Measurements from ENCODE around the gene PLEKHG7.
"Not testable (repeated sequence)": the region's sequence is repeated elsewhere in the genome, so short reads cannot be mapped to it uniquely, and the experiment has no call there.

The PLEKHG7 gene

GRCh38 chr12:92753976-92754885, 51.4 kb downstream of the PLEKHG7 start:
- DNase-seq, result no peak

GRCh38 chr12:92756898-92757596, 54.3 kb downstream of the PLEKHG7 start:
- DNase-seq, result no peak

DNA sequence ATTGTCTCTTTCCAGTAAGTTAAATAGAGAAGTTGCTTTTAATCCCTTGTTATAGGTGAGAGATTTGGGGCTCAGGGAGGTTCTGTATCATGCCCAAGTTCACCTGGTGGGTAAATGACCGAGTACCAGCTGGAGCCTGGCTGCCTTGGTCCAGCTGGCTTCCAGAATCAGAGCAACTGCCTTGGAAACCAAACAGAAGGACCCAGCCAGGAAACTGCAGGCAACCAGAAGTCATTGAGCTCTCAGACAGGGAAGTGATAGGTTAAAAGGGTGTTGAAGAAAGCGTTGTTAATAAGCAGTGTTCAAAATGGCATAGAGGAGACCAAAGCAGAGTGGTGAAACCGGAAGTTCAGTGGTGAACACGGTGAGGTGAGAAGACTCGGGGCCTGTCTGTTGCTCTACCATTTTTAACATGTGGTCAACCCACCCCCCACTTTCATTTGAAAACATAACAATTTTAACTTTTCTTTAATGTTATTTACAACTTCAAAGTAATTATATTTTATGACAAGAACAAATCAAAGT, 54.9 kb downstream of the PLEKHG7 start:
- DNase-seq, result no peak

GRCh38 chr12:92759634-92760268, 57.0 kb downstream of the PLEKHG7 start:
- no peak for DNase-seq

DNA sequence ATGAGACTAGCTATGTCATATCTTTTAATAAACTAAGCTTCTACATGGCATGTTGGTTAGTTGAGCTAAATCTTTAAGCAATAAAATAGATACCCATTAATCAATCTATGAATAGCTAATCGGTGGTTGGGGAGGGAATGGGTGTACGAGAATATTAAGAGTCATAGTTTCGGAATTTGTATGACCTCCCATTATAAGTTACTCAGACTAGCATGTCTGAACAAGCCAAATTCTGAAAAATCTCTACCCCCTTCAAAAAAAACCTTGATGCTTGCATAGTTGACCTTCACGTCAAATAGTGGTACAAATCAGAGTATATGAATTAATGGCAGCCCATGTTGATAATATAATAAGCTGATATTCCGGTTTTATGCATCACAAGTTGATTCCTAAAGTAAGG, 60.0 kb downstream of the PLEKHG7 start:
- DNase-seq, result no peak

DNA sequence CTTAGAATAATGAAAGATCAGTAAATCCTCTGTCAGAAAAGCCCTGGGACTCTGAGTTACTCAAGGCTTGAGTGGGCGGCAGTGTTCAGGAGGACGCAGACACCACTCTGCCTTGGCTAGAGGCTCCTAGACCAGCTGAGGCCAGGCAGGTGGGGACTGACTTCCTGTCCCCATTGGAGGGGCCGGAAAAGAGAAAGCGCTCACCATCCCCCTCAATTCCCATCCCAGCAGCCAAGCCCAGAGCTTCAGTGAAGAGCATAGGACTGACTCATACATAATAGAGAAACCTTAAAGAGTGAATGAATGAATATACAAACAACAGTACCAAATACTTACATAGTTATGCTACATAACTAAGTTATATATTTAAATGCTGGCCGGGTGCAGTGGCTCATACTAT, 62.0 kb downstream of the PLEKHG7 start:
- no peak for DNase-seq

DNA sequence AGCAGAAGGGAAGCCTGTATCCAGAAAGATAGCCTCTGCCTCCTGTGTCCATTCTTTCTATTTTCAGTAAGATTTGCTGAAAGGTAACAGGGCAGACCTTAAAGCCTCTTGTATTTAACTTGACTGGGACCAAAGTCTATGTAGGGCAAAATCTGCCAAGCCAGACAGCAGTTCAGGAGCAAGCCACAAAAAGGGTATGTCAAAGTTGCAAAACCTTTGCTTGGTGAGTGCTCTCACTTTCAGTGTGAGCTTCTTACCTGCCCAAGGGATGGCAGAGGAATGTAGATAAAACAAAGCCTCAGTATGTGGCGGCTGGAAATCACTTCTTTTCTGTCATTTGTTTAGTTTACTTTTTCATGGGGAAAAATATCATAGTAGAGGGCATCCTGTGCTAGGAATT, 63.1 kb downstream of the PLEKHG7 start:
- no peak for DNase-seq

DNA sequence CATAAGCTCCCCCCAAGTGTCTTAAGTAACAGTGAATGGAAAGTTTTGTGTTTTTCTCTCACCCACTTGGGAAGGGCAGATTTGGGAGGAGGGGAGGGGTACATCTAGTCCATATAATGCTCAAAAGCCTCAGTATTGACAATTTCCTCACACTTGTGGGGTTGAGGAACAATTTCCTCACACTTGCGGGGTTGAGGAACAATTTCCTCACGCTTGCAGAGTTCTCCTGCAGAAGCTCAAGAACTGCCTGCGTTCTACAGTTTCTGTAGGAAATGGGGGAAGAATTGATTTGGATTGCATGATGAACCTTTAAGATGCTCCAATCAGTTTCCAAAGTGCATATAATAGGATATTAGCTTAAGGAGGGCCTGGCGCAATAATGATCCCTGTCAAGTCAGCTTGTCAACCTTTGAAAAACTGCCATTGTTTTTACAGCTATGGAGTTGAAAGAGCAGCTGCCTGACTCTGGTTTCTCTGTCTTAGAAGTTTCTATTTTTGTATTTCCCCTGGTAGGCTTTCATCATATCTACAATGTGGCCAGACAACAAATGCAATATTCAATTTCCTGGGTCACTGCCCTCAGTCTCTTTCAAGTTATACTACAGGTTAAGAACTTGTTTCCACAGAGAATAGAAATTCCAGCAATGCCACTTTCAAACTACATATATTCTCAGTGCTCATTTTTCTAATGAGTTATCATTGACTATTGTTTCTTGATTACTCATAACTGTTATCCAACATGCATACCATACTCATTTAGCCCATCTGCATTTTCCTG, 66.5 kb downstream of the PLEKHG7 start:
- DNase-seq, result no peak

- DNase-seq, result no peak
Observed at GRCh38 chr12:92771001-92771400, 68.2 kb downstream of the PLEKHG7 start.

- DNase-seq, result no peak
Observed at GRCh38 chr12:92775416-92775815, 72.6 kb downstream of the PLEKHG7 start.

GRCh38 chr12:92778525-92778924, 75.7 kb downstream of the PLEKHG7 start:
- no peak for DNase-seq

GRCh38 chr12:92779902-92780301, 77.1 kb downstream of the PLEKHG7 start:
- no peak for DNase-seq

- DNase-seq, result no peak
Observed at GRCh38 chr12:92784356-92784755, 81.6 kb downstream of the PLEKHG7 start.

DNA sequence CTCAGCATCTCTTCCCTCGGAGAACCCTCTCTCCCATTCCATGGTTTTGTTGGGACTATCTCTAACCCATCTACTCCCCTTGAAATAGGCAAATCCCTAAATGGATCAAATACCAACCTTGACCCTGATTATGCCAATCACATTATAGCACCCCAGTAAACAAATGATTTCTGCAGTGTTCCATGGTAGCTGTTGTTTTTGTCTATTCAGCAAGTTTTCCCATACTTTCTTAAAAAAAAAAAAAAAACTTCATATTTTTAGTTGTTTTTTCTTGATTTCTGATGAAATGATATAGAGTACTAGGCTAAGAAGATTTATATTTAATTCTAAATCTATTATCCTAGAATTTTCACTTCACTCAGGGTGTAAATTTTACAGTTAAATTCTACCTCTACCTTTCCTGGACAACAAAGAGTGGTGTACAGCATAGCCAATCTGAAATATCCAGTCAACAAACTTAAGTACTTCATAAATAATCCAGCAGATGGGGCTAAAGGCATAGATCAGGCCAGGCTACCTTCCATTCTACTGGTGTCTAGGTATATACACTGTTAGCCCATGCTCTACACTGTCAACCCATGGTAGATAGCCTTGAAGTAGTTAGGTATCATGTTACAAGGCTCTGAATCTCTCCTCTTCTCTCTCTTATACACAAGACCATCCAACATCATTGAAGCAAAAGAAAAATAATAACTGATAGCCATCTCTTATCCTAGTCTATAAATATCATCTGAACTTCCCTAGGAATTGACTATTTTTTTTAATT, 82.2 kb downstream of the PLEKHG7 start:
- no peak for DNase-seq

GRCh38 chr12:92785563-92785950, 82.8 kb downstream of the PLEKHG7 start:
- no peak for DNase-seq

DNA sequence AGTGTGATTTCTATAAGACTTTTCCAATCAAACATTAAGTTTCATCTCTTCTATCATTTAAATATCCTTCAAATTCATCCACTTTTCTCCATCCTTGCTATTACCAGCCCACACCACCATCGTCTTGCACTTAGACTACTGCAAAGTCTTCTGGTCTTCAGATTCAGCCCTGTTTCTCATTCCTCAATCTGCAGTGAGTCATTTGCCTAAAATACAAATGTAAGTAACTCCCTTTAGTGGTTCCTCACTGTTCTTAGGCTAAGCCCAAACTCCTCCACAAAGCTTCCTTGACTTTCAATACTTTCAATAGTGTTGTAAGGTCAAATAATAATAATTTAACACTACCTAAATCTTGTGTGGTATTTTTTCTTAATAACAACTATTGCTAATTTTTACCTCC, 83.3 kb downstream of the PLEKHG7 start:
- no peak for DNase-seq

DNA sequence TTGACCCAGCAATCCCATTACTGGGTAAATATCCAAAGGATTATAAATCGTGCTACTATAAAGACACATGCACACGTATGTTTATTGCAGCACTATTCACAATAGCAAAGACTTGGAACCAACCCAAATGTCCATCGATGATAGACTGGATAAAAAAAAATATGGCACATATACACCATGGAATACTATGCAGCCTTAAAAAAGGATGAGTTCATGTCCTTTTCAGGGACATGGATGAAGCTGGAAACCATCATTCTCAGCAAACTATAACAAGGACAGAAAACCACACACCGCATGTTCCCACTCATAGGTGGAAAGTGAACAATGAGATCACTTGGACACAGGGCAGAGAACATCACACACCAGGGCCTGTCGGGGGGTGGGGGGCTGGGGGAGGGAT, 91.6 kb downstream of the PLEKHG7 start:
- DNase-seq, result not testable (repeated sequence)

GRCh38 chr12:92794814-92795213, 92.0 kb downstream of the PLEKHG7 start:
- DNase-seq, result no peak

GRCh38 chr12:92796650-92797049, 93.9 kb downstream of the PLEKHG7 start:
- no peak for DNase-seq

DNA sequence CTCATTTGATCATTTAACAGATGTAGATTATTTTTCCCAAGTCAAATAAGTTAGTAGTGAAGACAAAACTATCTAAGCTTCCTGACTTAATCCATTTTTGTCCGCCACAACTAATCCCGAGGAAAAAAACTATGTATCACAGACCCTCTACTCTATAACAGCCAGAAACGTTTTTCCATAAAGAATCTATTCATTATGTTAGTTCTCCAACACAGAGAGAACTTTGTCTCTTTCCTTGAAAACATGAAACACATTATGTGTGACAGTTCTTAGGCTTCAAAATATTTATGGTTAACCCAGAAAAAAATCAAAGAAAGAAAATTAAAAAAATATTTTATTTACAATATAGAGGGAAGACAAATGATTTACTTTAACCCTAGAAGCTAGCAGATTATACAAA, 100.1 kb downstream of the PLEKHG7 start:
- no peak for DNase-seq

GRCh38 chr12:92803903-92804302, 101.1 kb downstream of the PLEKHG7 start:
- DNase-seq, result no peak

GRCh38 chr12:92810370-92810769, 107.6 kb downstream of the PLEKHG7 start:
- DNase-seq, result no peak

Data from activated CD4-positive, alpha-beta T cell treated with anti-CD3 and anti-CD28 coated beads for 1 hour (primary cell).